ENCODE data around the gene GLO1. TPM values are rescaled to one million over a fixed set of nuclear protein-coding genes. Genes with fewer than 3 reads are reported as not detected.

The GLO1 gene
- total and polyA plus RNA-seq, 2 experiments from 2014 or later = 273 TPM

DNA sequence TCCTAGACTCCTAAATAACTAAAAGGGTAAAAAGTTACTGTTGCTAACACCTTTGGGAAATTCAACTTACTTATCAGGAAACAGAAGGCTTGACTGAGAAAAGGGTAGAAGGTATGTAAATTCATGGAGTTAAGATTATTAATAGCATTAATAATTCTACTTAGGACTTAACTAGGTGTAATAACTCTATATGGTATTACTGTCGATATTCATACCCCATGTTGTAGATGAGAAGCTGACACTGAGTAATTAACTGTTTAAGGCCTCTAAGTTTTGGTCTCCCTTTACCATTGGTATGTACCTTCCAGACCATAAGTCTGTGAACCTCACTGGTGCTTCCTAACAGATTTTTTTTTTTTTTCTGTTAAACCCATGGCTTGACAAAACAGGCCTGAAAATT, 15.4 kb downstream of the GLO1 start (continued):
- TF ChIP-seq, protein P1, sequence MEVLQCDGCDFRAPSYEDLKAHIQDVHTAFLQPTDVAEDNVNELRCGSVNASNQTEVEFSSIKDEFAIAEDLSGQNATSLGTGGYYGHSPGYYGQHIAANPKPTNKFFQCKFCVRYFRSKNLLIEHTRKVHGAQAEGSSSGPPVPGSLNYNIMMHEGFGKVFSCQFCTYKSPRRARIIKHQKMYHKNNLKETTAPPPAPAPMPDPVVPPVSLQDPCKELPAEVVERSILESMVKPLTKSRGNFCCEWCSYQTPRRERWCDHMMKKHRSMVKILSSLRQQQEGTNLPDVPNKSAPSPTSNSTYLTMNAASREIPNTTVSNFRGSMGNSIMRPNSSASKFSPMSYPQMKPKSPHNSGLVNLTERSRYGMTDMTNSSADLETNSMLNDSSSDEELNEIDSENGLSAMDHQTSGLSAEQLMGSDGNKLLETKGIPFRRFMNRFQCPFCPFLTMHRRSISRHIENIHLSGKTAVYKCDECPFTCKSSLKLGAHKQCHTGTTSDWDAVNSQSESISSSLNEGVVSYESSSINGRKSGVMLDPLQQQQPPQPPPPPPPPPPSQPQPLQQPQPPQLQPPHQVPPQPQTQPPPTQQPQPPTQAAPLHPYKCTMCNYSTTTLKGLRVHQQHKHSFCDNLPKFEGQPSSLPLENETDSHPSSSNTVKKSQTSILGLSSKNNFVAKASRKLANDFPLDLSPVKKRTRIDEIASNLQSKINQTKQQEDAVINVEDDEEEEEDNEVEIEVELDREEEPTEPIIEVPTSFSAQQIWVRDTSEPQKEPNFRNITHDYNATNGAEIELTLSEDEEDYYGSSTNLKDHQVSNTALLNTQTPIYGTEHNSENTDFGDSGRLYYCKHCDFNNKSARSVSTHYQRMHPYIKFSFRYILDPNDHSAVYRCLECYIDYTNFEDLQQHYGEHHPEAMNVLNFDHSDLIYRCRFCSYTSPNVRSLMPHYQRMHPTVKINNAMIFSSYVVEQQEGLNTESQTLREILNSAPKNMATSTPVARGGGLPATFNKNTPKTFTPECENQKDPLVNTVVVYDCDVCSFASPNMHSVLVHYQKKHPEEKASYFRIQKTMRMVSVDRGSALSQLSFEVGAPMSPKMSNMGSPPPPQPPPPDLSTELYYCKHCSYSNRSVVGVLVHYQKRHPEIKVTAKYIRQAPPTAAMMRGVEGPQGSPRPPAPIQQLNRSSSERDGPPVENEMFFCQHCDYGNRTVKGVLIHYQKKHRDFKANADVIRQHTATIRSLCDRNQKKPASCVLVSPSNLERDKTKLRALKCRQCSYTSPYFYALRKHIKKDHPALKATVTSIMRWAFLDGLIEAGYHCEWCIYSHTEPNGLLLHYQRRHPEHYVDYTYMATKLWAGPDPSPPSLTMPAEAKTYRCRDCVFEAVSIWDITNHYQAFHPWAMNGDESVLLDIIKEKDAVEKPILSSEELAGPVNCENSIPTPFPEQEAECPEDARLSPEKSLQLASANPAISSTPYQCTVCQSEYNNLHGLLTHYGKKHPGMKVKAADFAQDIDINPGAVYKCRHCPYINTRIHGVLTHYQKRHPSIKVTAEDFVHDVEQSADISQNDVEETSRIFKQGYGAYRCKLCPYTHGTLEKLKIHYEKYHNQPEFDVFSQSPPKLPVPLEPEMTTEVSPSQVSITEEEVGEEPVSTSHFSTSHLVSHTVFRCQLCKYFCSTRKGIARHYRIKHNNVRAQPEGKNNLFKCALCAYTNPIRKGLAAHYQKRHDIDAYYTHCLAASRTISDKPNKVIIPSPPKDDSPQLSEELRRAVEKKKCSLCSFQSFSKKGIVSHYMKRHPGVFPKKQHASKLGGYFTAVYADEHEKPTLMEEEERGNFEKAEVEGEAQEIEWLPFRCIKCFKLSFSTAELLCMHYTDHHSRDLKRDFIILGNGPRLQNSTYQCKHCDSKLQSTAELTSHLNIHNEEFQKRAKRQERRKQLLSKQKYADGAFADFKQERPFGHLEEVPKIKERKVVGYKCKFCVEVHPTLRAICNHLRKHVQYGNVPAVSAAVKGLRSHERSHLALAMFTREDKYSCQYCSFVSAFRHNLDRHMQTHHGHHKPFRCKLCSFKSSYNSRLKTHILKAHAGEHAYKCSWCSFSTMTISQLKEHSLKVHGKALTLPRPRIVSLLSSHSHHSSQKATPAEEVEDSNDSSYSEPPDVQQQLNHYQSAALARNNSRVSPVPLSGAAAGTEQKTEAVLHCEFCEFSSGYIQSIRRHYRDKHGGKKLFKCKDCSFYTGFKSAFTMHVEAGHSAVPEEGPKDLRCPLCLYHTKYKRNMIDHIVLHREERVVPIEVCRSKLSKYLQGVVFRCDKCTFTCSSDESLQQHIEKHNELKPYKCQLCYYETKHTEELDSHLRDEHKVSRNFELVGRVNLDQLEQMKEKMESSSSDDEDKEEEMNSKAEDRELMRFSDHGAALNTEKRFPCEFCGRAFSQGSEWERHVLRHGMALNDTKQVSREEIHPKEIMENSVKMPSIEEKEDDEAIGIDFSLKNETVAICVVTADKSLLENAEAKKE (CRISPR knock-in tag; IDR thresholded peaks at IDR 0.05) = no peak
- no peak for TF ChIP-seq POLR2AphosphoS5 (IDR thresholded peaks at IDR 0.05; ENCODE audit: low read depth)

- no peak overlapping the region for H3K4me3 Mint-ChIP-seq
- Histone ChIP-seq H3K36me3 (ENCODE audit: insufficient read depth) (peaks cover 15% of the 10 kb centered on the region; the same call in 1 of the 2 replicates), H3K27me3 (ENCODE audit: insufficient read depth) (no peaks in the 10 kb centered on the region), H3K4me2 (no peak overlapping the region), H3F3A (replicated peaks; ENCODE audit: low read depth) (no peaks in the 10 kb centered on the region), H3K27ac (ENCODE audit: low read depth) (no peak overlapping the region), H3K79me2 (replicated peaks; ENCODE audit: insufficient read depth) (peaks cover 63% of the 10 kb centered on the region), H2AFZ (no peak overlapping the region), H3K4me1 (ENCODE audit: insufficient read depth) (no peaks in the 10 kb centered on the region), H4K20me1 (replicated peaks; ENCODE audit: insufficient read depth) (peaks cover 34% of the 10 kb centered on the region), H3K9me2 (ENCODE audit: insufficient read depth) (no peaks in the 10 kb centered on the region), H3K4me3 (no peak overlapping the region)
- H3K36me3 Mint-ChIP-seq (ENCODE audit: low read depth) = peaks cover 20% of the 10 kb centered on the region
- H3K27me3 Mint-ChIP-seq (ENCODE audit: insufficient read depth, low read depth, poor library complexity) = peaks cover 2% of the 10 kb centered on the region
- DNase-seq (ENCODE audit: low spot score) (no peak), ATAC-seq (no peak)
- peaks cover 10% of the 10 kb centered on the region for H3K4me1 Mint-ChIP-seq
- H3K9me3 Mint-ChIP-seq = no peaks in the 10 kb centered on the region
- no peak for TF ChIP-seq ZNF114 (CRISPR knock-in tag; IDR thresholded peaks at IDR 0.05)
- TF ChIP-seq POLR2AphosphoS5 (IDR thresholded peaks at IDR 0.05; ENCODE audit: low read depth) = no peak
- no peak for TF ChIP-seq CTCF (conservative IDR thresholded peaks at IDR 0.05; ENCODE audit: low read depth in 2 of 2)
- no peak for TF ChIP-seq EZH2phosphoT487 (IDR thresholded peaks at IDR 0.05; ENCODE audit: unreplicated experiment)
- H3K27ac Mint-ChIP-seq = no peak overlapping the region
These were observed 15.9 kb downstream of the GLO1 start for GRCh38 chr6:38687043-38687353.

Data from GM23338 (cell line).